Gastrocnemius medialis (tissue), 4 donors: ENCODE measurements around the gene SCAF11.

Experiments used
- POLR2A ChIP-seq, 2 donors: fragments of 450-650 bp; IDR thresholded peaks; one replicate each; pipeline ENCODE4 v1.6.1; 2017; ENCODE audit warnings: antibody characterized with exemption in 2 of 2, mild to moderate bottlenecking in 2 of 2, moderate library complexity in 2 of 2
- TF ChIP-seq, protein P1 (sequence below), 5 experiments: fragments of 450-650 bp in 3 of 5; fragments of 200-600 bp in 2 of 5; sonication (generic) in 2 of 5; IDR thresholded peaks in 4 of 5; conservative IDR thresholded peaks in 1 of 5; 1 replicate in 4 of 5; 2 replicates in 1 of 5; pipeline ENCODE4 v1.5.1; 2016 to 2019; ENCODE audit warnings: antibody characterized with exemption in 5 of 5, mild to moderate bottlenecking in 3 of 5, moderate library complexity in 3 of 5

DNA sequence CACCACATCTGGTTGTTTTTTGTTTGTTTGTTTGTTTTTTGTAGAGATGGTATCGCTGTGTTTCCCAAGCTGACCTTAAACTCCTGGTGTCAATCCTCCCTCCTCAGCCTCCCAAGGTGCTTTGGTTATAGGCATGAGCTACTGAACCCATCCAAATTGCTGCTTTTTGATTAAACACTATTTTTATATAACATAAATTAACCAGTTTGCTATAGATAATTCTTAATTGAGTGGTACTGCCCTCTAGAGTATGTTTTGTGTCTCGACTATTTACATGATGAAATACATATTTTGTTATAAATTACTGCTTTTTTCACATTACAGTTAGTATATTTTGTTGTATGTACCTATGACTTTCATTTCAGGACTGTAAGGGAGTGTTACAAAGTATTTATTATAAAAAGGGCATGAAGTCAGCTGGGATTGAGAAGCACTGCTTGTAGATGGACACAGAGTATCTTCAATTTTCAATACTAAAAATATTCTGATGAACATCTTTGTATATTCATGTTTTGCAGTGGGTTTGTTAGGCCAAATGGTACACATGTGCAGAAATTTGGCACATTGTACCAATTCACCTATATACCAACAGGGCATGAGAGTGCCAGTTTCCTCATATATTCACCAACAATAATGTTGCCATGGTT is 14.9 kb upstream of the SCAF11 start:
- TF ChIP-seq, protein P1, sequence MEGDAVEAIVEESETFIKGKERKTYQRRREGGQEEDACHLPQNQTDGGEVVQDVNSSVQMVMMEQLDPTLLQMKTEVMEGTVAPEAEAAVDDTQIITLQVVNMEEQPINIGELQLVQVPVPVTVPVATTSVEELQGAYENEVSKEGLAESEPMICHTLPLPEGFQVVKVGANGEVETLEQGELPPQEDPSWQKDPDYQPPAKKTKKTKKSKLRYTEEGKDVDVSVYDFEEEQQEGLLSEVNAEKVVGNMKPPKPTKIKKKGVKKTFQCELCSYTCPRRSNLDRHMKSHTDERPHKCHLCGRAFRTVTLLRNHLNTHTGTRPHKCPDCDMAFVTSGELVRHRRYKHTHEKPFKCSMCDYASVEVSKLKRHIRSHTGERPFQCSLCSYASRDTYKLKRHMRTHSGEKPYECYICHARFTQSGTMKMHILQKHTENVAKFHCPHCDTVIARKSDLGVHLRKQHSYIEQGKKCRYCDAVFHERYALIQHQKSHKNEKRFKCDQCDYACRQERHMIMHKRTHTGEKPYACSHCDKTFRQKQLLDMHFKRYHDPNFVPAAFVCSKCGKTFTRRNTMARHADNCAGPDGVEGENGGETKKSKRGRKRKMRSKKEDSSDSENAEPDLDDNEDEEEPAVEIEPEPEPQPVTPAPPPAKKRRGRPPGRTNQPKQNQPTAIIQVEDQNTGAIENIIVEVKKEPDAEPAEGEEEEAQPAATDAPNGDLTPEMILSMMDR (IDR thresholded peaks at IDR 0.05 in 4 of 5, conservative IDR thresholded peaks at IDR 0.05 in 1 of 5), result peak in 3 of 5 experiments; percentile 18 to 40 (median 22)
- no peak for TF ChIP-seq POLR2A (IDR thresholded peaks at IDR 0.05)
